Measurements from ENCODE around the gene METTL9.

METTL9 gene

DNA sequence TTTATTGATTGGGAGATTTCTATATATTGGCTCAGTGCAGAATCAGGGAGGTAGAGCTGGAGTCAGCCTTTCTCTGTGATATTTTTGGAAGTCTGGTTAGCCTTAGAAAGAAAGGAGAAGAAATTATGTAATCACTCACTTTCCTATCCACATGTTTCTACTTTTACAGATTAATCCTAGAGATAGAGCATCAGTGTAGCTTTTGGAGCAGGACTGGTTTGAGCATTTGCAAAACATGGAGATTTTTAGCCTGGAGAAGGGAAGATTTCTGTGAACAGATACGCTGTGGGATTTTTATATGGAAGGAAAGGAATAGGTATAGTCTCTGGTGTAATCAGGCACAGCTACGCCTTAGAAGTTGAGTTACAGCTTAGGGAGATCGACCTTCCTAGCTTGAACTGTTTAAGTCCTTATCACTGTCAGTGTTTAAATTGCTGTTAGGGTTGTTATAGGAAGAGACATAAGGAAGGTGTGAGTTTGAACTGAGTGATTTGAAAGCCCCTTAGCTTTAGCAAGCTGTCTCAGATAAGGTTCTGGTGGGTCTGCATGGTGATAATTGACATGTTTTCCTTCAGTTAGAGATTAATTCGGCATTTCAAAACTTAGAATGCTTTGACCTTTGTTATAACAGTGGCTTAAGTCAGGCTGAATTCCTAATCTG is 20.5 kb downstream of the METTL9 start:
- no peak for TF ChIP-seq CTCF (IDR thresholded peaks at IDR 0.05; ENCODE audit: insufficient read depth, low read depth, low read length, missing control alignments)
- H3K4me3 ChIP-seq (ENCODE audit: low read depth, low read length), result no peak overlapping the region
- DNase-seq (ENCODE audit: low read depth), result no peak

GRCh38 chr16:21620592-21620991 is 21.2 kb downstream of the METTL9 start:
- TF ChIP-seq CTCF (IDR thresholded peaks at IDR 0.05; ENCODE audit: insufficient read depth, low read depth, low read length, missing control alignments), result no peak
- no peak for DNase-seq (ENCODE audit: low read depth)

GRCh38 chr16:21622545-21622944 is 23.2 kb downstream of the METTL9 start:
- no peak for TF ChIP-seq CTCF (IDR thresholded peaks at IDR 0.05; ENCODE audit: insufficient read depth, low read depth, low read length, missing control alignments)
- no peak overlapping the region for H3K4me3 ChIP-seq (ENCODE audit: low read depth, low read length)
- DNase-seq (ENCODE audit: low read depth), result no peak

More at GRCh38 chr16:21620592-21620991, 21.2 kb downstream of the METTL9 start:
- no peak overlapping the region for H3K4me3 ChIP-seq (ENCODE audit: low read depth, low read length)

GRCh38 chr16:21625026-21625425 is 25.6 kb downstream of the METTL9 start:
- TF ChIP-seq CTCF (IDR thresholded peaks at IDR 0.05; ENCODE audit: insufficient read depth, low read depth, low read length, missing control alignments), result no peak
- H3K4me3 ChIP-seq (ENCODE audit: low read depth, low read length), result no peak overlapping the region
- no peak for DNase-seq (ENCODE audit: low read depth)

DNA sequence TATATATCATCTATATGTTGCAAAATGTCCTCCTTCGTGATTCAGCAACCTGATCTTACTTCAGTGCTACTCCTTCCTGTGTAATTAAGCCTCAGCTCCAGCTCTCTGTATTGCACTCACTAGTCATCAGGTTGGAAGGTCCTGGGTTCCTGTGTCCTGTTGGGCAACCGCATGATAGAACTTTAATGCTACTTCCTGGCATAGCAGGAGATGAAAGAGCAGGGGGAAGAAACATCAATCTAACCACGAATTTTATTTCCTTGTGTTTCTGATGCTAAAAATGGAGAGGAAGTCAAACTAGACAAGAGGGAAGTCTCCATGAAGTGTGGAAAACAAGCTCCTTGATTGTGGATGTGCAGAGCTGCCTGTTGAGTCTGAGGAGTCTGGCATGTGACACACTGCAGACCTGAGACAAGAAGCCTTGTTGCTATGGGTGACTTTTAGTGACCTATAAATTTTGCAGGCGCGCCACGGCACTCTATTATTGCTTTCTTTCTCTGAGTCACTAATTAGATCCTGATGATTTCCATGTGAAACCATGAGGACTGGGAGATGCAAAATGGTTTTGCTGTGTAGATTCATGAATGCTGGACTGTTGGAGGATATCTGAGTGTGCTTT is 27.4 kb downstream of the METTL9 start:
- H3K4me3 ChIP-seq (ENCODE audit: low read depth, low read length), result no peak overlapping the region
- DNase-seq (ENCODE audit: low read depth), result no peak
- TF ChIP-seq CTCF (IDR thresholded peaks at IDR 0.05; ENCODE audit: insufficient read depth, low read depth, low read length, missing control alignments), result no peak

GRCh38 chr16:21628121-21628726 is 28.8 kb downstream of the METTL9 start:
- no peak for TF ChIP-seq CTCF (IDR thresholded peaks at IDR 0.05; ENCODE audit: insufficient read depth, low read depth, low read length, missing control alignments)
- no peak for DNase-seq (ENCODE audit: low read depth)
- no peak overlapping the region for H3K4me3 ChIP-seq (ENCODE audit: low read depth, low read length)
